GM12873 (cell line): ENCODE measurements around the gene TANC2.

Experiments used
- TF ChIP-seq, protein P1 (sequence below): IDR thresholded peaks from 2 replicates; pipeline ENCODE4 v1.5.1; 2012; ENCODE audit warnings: low read depth, mild to moderate bottlenecking, moderate library complexity, low read length, control low read depth; ENCODE audit not compliant: insufficient read depth; ENCODE audit errors: missing control alignments

Gene TANC2

DNA sequence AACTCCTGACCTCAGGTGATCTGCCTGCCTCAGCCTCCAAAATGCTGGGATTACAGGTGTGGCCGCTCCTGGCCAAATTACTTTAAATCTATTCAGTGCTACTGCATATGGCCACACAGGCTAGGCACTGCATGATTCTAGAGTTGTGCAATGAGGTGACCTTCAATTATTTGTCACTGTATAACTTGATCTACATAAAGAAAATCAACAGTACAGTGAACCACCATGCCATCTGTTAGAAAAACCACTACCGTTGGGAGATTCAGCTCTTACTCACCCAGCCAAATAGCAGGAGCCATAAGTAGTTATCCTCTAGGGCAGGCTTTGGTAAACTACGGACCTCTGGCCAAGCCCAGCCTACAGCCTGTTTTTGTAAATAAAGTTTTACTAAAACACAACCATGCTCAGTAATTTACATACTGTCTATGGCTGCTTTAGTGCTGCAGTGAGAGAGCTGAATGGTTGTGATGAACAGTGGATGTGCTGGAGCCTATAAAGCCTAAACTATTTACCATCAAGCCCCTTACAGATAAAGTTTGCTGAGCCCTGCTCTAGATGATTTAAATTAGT lies 40.7 kb upstream of the TANC2 start:
- TF ChIP-seq, protein P1, sequence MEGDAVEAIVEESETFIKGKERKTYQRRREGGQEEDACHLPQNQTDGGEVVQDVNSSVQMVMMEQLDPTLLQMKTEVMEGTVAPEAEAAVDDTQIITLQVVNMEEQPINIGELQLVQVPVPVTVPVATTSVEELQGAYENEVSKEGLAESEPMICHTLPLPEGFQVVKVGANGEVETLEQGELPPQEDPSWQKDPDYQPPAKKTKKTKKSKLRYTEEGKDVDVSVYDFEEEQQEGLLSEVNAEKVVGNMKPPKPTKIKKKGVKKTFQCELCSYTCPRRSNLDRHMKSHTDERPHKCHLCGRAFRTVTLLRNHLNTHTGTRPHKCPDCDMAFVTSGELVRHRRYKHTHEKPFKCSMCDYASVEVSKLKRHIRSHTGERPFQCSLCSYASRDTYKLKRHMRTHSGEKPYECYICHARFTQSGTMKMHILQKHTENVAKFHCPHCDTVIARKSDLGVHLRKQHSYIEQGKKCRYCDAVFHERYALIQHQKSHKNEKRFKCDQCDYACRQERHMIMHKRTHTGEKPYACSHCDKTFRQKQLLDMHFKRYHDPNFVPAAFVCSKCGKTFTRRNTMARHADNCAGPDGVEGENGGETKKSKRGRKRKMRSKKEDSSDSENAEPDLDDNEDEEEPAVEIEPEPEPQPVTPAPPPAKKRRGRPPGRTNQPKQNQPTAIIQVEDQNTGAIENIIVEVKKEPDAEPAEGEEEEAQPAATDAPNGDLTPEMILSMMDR, result no peak

- TF ChIP-seq, protein P1, result no peak
These were observed 39.0 kb upstream of the TANC2 start for GRCh38 chr17:62927083-62927482.

DNA sequence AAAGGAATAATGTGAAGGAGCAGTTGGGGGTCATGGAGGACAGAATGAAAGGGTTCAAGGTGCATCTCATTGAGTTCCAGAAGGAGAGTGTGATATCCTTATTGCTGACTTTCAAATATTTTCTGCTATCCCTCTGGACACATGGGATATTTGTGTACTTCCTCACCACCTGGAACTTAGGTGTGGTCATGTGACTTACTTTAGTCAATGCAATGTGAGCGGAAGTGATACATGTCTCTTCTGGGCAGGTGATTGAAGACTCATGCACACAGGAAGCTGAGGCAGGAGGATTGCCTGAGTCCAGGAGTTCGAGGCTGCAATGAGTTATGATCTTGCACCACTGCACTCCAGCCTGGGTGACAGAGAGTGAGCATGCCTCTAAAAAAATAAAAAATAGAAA lies 36.7 kb upstream of the TANC2 start:
- TF ChIP-seq, protein P1, result no peak

- TF ChIP-seq, protein P1, result no peak
These were observed 34.9 kb upstream of the TANC2 start for GRCh38 chr17:62931101-62931500.

DNA sequence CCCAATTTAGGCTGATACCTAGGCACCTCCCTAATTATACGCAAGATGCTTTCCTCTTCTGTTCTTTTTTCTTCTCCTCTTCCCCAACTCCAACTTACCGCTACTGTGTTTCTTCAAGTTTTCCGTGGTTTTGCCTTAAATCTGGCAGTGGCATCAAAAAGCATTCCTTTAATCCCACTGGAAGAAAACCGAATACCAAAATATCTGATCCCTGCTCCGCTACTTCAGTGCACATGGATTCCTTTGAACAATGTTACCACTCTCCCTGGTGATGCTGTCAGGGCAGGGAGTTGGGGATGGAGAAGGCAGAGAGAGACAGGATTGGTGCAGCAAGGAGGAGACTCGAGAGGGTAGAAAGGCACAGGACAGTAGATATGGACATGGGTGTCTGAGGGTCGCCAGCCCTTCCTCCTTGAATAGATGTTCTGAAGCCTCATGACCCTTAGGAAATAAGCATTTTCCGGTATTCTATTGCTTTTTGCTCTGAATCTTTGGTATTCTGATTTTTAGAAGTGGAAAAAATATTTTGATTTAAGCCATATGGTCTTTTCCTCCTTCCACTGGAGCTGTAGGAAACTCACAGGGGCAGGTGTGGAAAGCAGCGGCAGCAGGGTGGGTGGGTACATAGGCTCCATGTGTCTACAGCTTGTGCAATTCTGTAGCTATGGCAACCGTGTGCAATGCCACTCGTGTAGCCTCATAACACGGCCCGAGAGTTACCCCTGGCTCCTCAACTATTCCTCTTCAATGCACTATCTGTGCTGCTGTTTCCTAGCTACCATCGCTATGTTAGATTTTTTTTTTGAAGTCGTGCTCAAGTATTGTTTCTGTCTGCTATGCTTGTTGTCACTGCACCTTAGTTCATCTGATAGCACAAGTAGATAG lies 32.3 kb upstream of the TANC2 start:
- TF ChIP-seq, protein P1, result no peak

GRCh38 chr17:62935098-62935497 lies 30.9 kb upstream of the TANC2 start:
- TF ChIP-seq, protein P1, result no peak

DNA sequence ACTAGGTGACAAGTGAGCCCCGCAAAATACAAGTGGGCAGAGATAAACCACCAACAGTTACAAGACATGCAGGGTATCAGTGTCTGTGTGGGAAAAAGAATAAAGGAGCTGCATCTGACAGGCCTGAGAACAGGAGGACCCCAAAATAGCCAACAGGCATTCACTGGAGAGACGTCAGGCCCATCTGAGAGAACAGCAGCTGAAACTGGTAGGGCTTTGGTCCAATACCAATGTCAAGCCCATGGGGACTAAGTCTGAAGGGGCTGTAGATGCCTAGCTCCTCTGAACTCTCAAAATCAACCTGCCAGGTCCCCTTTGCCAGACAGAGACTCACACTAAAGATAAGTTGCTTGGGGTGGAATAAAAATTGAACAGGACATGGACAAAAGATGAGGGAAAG lies 30.5 kb upstream of the TANC2 start:
- TF ChIP-seq, protein P1, result no peak
